ENCODE data around the gene CTSE.
"Not testable (repeated sequence)": the region's sequence is repeated elsewhere in the genome, so short reads cannot be mapped to it uniquely, and the experiment has no call there.

The CTSE gene

DNA sequence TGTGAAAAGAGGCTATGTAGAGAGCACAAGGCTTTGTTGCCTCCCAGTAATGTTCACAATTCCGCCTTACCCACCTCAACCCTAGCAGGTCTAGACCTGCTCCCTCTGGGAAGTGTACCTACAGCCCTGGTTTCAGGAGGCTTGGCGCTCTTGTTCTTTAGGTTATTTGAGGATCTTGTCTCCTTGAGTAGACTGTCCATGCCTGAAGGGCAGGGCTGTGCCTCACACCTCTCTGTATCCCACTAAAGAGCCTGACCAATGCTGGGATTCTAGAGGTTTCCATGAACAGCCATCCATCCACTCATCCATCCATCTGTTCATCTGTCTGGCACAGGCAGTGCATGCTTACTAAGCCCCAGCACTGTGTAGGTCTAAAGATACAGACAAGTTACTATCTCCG is 21.5 kb downstream of the CTSE start:
- in situ Hi-C loops (cut with HindIII; ENCODE audit: low pct_unique_long_range_greater_than_20kb, low sequenced_read_pairs) = no loop called here
- DNase-seq (ENCODE audit: low read depth in 1 of 2, low spot score in 1 of 2) = no peak
- TF ChIP-seq JUND (IDR thresholded peaks at IDR 0.05; ENCODE audit: low read depth) = no peak

DNA sequence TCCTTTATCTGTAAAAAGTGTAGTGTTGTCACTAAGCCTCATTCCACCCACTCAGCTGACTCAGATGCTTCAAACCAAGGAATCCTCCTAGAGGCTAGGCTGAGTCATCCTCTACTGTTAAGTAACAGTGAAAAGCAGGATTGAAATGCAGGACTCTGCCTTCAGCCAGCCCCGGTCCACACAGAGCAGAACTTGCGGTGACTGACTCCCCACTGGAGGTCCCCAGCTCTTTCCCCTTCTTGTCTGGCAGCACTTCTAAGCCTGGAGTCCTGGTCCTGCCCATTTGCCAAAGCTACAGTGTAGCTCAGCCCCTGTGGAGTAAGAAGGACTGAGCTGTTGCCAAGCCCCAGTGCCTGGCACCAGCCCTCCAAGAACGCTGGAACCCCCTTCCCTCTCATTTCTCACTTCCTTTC is 22.2 kb downstream of the CTSE start:
- in situ Hi-C loops (cut with HindIII; ENCODE audit: low pct_unique_long_range_greater_than_20kb, low sequenced_read_pairs) = no loop called here
- peak in 1 of 2 experiments; percentile 37 for DNase-seq (ENCODE audit: low read depth in 1 of 2, low spot score in 1 of 2)
- TF ChIP-seq JUND (IDR thresholded peaks at IDR 0.05; ENCODE audit: low read depth) = no peak

DNA sequence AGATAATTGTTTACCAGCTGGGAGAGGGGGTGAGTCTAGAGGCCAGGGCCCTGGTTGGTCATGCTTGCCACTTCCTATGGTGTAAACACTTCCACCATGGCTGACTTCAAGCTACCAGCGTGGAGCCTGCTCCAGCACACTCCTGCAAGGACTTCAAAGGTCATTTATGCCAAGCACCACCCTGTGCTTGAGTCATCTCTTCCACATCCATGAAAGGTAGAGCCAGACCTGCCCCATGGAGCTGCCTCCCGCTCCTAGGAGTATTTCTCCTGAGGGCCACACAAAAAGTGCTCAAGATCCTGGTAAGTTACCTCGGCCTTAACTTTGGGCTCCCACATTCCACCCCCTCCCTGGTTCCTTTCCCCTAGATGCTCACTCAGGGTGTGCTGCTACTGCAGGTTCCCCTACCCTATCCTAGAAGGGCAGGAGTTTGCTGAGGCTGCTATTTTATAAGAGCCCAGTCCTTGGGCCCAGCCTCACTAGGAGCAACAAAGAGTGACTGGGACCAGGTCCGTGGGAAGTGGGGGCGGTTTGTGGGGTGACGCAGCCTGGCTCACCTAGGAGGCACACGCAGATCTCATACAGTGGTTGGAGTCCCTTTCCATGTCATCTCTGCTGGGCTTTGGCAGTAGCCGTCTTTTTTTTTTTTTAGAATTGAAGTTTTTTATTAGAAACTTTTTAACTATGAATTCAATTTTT is 22.9 kb downstream of the CTSE start:
- no peak for DNase-seq (ENCODE audit: low read depth in 1 of 2, low spot score in 1 of 2)
- no peak for TF ChIP-seq JUND (IDR thresholded peaks at IDR 0.05; ENCODE audit: low read depth)
- in situ Hi-C loops (cut with HindIII; ENCODE audit: low pct_unique_long_range_greater_than_20kb, low sequenced_read_pairs) = no loop called here

DNA sequence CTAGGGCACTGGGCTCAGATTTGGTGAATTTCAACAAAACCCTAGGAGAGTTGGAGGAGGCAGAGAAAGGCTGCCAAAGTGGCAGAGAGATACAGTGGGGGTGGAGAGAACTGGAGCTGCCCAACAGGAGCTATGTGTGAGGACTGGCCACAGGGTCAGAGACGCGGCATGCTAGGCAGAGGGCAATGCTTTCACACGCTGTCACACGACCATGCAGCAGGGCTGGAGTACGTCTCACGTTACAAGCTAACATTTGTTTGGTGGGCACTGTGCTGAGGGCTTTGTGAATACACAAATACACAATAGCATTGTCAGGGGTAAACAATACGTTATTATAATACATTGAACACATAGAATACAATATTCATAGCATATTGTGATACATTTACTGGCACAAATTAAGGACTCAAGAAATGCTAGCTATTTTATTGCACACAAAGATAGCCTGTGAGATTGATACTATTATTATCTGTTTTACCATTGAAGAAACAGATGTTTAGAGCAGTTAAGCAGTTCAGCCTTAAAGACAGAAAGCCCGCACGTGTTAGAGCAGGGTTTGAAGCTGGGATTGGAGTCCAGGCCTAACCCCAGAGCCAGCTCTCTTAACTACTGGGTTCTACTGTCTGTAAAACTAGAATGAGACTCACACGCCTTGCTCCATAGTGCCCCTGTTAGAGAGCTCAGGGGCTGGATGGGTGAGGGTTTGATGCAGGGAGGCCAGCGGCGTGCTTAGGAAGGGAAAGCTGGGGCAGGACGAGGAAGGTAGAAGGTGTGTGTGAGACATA is 25.0 kb downstream of the CTSE start:
- in situ Hi-C loops (cut with HindIII; ENCODE audit: low pct_unique_long_range_greater_than_20kb, low sequenced_read_pairs) = no loop called here
- TF ChIP-seq JUND (IDR thresholded peaks at IDR 0.05; ENCODE audit: low read depth) = no peak
- DNase-seq (ENCODE audit: low read depth in 1 of 2, low spot score in 1 of 2) = no peak

DNA sequence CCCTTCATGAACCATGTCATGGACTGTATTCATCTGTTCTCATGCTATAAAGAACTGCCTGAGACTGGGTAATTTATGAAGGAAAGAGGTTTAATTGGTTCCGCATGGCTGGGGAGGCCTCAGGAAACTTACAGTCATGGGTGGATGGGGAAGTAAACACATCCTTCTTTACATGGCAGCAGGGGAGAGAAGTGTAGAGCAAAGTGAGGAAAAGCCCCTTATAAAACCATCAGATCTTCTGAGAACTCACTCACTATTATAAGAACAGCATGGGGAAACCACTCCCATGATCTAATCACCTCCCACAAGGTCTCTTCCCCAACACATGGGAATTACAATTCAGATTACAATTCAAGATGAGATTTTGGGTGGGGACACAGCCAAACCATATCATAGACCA is 27.1 kb downstream of the CTSE start:
- in situ Hi-C loops (cut with HindIII; ENCODE audit: low pct_unique_long_range_greater_than_20kb, low sequenced_read_pairs); DNase-seq (ENCODE audit: low read depth in 1 of 2, low spot score in 1 of 2): not testable (repeated sequence)

DNA sequence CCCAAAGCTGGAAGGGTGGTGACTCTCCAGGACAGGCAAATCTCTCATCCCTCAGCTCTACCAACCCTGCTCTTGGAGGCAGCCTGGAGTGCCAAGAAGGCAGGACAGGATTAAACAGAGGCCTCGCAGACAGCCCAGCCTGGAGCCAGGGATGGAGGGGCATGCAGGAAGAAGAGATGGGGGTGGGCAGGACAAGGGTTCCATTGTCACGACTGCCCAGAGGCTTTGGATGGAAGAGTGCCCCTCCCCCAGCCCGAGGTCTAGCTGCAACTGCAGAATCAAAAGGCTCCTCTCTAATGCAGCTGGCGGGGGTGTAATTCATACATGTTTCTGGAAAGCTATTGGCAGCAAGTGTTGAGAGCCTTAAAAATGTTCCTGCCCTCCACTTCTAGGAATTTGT is 29.3 kb downstream of the CTSE start:
- in situ Hi-C loops (cut with HindIII; ENCODE audit: low pct_unique_long_range_greater_than_20kb, low sequenced_read_pairs) = no loop called here
- DNase-seq (ENCODE audit: low read depth in 1 of 2, low spot score in 1 of 2) = no peak
- TF ChIP-seq JUND (IDR thresholded peaks at IDR 0.05; ENCODE audit: low read depth) = no peak

DNA sequence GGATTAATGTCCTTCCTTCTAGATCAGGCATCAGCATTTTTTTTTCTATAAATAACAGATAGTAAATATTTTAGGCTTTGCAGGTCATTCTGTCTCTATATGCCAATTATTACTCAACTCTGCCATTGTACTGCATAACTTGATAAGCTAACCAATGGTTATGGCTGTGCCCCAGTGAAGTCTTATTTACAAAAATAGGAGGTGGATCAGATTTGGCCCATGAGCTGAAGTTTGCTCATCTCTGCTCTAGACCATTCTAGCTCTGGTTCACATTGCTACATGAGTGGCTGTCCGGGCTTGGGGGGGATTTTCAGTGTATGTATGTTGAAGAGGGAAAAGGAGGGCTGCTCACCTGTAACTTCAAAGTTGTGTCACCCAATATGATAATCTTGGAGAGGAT is 30.6 kb downstream of the CTSE start:
- no peak for DNase-seq (ENCODE audit: low read depth in 1 of 2, low spot score in 1 of 2)
- in situ Hi-C loops (cut with HindIII; ENCODE audit: low pct_unique_long_range_greater_than_20kb, low sequenced_read_pairs) = no loop called here
- TF ChIP-seq JUND (IDR thresholded peaks at IDR 0.05; ENCODE audit: low read depth) = no peak

DNA sequence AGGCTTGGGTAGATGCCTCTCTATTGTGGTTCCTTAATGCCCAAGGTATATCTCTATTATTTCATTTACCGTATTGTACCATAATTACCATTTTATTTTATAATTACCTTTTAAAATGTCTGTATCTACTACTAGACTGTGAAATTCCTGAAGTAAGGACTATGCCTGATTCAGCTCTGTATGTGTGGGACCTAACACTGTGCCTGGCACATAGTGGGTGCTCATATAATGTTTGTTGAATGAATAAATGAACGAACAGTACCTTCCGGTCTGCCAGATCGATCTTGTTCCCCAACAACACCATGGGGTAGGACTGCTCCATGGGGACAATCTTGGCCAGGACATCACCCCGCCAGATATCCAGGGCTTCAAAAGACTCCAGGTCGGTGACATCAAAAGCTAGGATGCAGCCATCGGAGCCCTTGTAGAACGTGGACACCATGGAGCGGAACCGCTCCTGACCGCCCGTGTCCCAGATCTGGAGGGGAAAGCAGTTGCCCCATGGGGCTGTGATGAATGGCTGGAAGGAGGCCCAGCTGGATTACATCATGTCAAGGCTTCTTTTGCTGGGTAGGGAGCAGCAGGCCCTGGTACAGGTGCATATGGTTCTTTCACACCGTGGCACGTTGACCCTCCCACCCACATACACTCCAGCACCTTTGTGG is 31.3 kb downstream of the CTSE start:
- DNase-seq (ENCODE audit: low read depth in 1 of 2, low spot score in 1 of 2) = no peak
- TF ChIP-seq JUND (IDR thresholded peaks at IDR 0.05; ENCODE audit: low read depth) = no peak
- in situ Hi-C loops (cut with HindIII; ENCODE audit: low pct_unique_long_range_greater_than_20kb, low sequenced_read_pairs) = no loop called here

DNA sequence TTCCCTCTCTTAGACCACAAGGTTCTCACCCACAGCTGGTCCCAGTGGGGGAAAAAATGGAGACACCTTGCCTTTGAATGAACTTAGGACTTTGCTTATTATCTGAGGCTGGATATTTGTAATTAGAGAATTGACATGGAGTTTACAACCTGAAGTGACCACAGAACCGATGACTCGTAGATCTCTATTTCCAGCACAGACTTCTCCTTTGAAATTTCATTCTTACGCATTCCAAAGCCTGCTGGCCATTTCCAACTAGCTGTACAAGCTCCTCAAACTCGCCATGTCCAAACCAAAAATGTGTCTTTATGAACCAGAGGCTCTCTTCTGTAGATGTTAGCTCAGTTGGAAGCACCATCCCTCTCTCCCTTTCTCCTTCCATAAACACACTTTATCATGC is 32.5 kb downstream of the CTSE start:
- in situ Hi-C loops (cut with HindIII; ENCODE audit: low pct_unique_long_range_greater_than_20kb, low sequenced_read_pairs) = no loop called here
- TF ChIP-seq JUND (IDR thresholded peaks at IDR 0.05; ENCODE audit: low read depth) = no peak

DNA sequence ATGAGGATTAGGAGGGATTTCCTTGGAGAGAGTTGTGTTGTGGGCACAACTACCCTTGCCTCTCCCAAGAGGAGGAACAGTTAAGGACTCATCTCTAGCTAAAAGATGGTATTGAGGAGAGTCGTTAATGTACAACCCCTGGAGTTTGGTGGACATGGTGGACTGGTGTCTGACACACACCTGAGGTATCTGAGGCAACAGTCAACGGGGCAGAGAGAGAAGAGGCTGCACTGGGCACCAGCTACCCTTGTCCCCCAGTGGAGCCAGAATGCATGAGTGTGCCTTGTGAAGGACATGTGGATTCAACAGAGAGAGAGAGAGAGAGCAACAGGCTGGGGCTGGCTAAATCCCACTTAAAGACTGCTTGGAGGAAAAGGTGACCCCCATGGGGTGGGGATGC is 33.5 kb downstream of the CTSE start:
- TF ChIP-seq JUND (IDR thresholded peaks at IDR 0.05; ENCODE audit: low read depth) = no peak
- DNase-seq (ENCODE audit: low read depth in 1 of 2, low spot score in 1 of 2) = no peak
- in situ Hi-C loops (cut with HindIII; ENCODE audit: low pct_unique_long_range_greater_than_20kb, low sequenced_read_pairs) = no loop called here

More for the DNA sequence above, 32.5 kb downstream of the CTSE start:
- no peak for DNase-seq (ENCODE audit: low read depth in 1 of 2, low spot score in 1 of 2)

DNA sequence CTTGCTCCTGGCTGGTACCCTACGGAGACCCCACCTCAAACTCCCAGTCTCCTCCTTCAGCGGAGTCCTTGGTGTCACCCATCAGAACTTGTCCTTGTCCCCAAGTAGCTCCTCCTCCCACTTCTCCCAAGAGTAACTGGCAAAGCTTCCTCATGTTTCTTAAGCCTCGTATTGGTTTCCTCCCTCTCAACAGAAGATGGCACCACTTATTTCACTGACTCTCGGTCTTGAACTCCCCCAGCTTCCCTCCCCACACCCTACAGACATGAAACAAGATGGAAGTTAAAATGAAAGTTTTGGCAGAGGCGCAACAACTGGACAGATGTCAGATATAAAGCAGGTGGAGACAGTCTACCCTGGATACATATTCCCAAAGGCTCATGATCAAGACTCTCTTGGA is 33.9 kb downstream of the CTSE start:
- no peak for DNase-seq (ENCODE audit: low read depth in 1 of 2, low spot score in 1 of 2)
- TF ChIP-seq JUND (IDR thresholded peaks at IDR 0.05; ENCODE audit: low read depth) = no peak
- in situ Hi-C loops (cut with HindIII; ENCODE audit: low pct_unique_long_range_greater_than_20kb, low sequenced_read_pairs) = no loop called here

DNA sequence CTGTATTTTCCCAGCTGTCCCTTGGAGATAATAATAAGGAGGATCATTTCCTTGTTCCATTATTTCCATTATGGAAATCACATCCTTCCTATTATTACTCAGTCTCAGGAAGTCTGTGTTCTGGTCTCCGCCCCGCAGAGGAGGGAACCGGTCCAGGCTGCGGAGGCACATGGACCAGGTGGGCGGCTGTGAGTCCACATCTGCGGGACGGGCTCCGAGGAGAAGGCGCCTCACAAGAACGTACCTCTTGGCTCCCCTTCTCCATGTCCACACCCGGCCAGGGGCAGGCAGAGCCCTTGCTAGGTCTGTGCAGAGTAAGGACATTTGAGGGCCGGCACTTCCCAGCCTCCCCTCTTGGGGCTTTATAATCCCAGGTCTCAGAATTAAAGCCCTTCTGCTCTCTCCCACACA is 35.1 kb downstream of the CTSE start:
- DNase-seq (ENCODE audit: low read depth in 1 of 2, low spot score in 1 of 2) = no peak
- no peak for TF ChIP-seq JUND (IDR thresholded peaks at IDR 0.05; ENCODE audit: low read depth)
- in situ Hi-C loops (cut with HindIII; ENCODE audit: low pct_unique_long_range_greater_than_20kb, low sequenced_read_pairs) = no loop called here

DNA sequence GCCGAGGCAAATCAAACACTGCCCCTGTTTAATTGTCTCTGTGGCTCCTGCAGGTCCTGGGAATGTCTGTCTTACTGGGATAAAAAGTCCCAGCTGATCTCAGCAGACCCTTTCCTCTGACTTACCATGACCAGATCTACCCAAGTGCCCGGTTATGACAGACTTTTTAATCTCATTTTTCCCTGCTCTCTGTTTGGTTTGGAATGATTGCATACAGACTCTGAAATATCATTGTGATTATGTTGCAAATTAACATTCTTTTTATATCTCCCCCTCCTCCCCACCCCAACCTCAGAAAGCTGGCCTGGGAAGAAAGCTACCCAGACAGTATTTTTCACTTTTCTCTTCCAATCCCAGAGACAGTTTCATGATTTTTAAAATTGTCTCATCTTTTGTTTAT is 36.8 kb downstream of the CTSE start:
- TF ChIP-seq JUND (IDR thresholded peaks at IDR 0.05; ENCODE audit: low read depth) = no peak
- in situ Hi-C loops (cut with HindIII; ENCODE audit: low pct_unique_long_range_greater_than_20kb, low sequenced_read_pairs) = no loop called here
- DNase-seq (ENCODE audit: low read depth in 1 of 2, low spot score in 1 of 2) = no peak

Measured in T47D (cell line).